ENCODE results near the gene PRKCA. TPM values are rescaled to one million over a fixed set of nuclear protein-coding genes. Genes with fewer than 3 reads are reported as not detected.

The PRKCA gene
- total and polyA plus RNA-seq, 2 of the 13 experiments (the other 11 are each of a cell fraction or from before 2014, with no cell fraction given): 18.5 to 21.5 TPM

GRCh38 chr17:66698270-66698669, 395.9 kb downstream of the PRKCA start:
- Histone ChIP-seq H2AFZ (ENCODE audit: low read length) (no peak overlapping the region), H3K4me3 (replicated peaks in 1 of 3; ENCODE audit: insufficient read depth in 1 of 3, low read depth in 2 of 3, low read length in 3 of 3) (no peak overlapping the region), H3K4me1 (ENCODE audit: insufficient read depth, low read length) (no peaks in the 10 kb centered on the region), H3K79me2 (ENCODE audit: insufficient read depth, low read length) (no peaks in the 10 kb centered on the region), H3K9me3 (ENCODE audit: low read length) (no peaks in the 10 kb centered on the region), H3K9ac (ENCODE audit: insufficient read depth, low read depth, low read length) (no peak overlapping the region), H3K36me3 (replicated peaks in 1 of 2; ENCODE audit: control insufficient read depth in 1 of 2, insufficient read depth in 2 of 2, low read length in 2 of 2) (peaks cover 4 to 40% of the 10 kb centered on the region in 2 experiments), H3K27ac (ENCODE audit: extremely low read length, insufficient read depth, low read length) (no peak overlapping the region), H3K27me3 (ENCODE audit: control insufficient read depth in 1 of 2, insufficient read depth in 2 of 2, low read length in 2 of 2) (no peaks in the 10 kb centered on the region), H4K20me1 (ENCODE audit: insufficient read depth, low read length) (no peaks in the 10 kb centered on the region), H3K4me2 (ENCODE audit: low read depth, low read length) (no peak overlapping the region)
- intact Hi-C loops (cut with micrococcal nuclease; ENCODE audit: unreplicated experiment) (no loop called here), in situ Hi-C loops (cut with HindIII; ENCODE audit: extremely low pct_ligation_motif_present, low pct_unique_long_range_greater_than_20kb) (no loop called here)
- ATAC-seq: no peak
- peak; percentile 95 for TF ChIP-seq ZNF160 (CRISPR knock-in tag; IDR thresholded peaks at IDR 0.05)
- TF ChIP-seq MTF2 (CRISPR knock-in tag; IDR thresholded peaks at IDR 0.05; ENCODE audit: borderline replicate concordance): no peak
- TF ChIP-seq LRRFIP1 (CRISPR knock-in tag; conservative IDR thresholded peaks at IDR 0.05): no peak
- FAIRE-seq: no peak
- ChIA-PET CTCF (ENCODE audit: low intra/inter-chr PET ratio, low total read pairs) (no interaction called here), POLR2A (no interaction called here)
- no peak for DNase-seq (ENCODE audit: low spot score)
- BruUV-seq (replicated peaks): no TSS peak

- CTCF ChIA-PET (ENCODE audit: low intra/inter-chr PET ratio, low total read pairs): no interaction called here
- Histone ChIP-seq H3K27ac (ENCODE audit: extremely low read length, insufficient read depth, low read length) (no peak overlapping the region), H3K27me3 (ENCODE audit: control insufficient read depth in 1 of 2, insufficient read depth in 2 of 2, low read length in 2 of 2) (no peaks in the 10 kb centered on the region), H3K36me3 (replicated peaks in 1 of 2; ENCODE audit: control insufficient read depth in 1 of 2, insufficient read depth in 2 of 2, low read length in 2 of 2) (peaks cover 0 to 18% of the 10 kb centered on the region in 2 experiments; a peak in 4 of 5 replicates), H3K4me2 (ENCODE audit: low read depth, low read length) (no peak overlapping the region), H2AFZ (ENCODE audit: low read length) (no peak overlapping the region), H3K9ac (ENCODE audit: insufficient read depth, low read depth, low read length) (no peak overlapping the region), H3K4me3 (replicated peaks in 1 of 3; ENCODE audit: insufficient read depth in 1 of 3, low read depth in 2 of 3, low read length in 3 of 3) (no peak overlapping the region), H3K4me1 (ENCODE audit: insufficient read depth, low read length) (no peaks in the 10 kb centered on the region), H3K79me2 (ENCODE audit: insufficient read depth, low read length) (no peaks in the 10 kb centered on the region), H3K9me3 (ENCODE audit: low read length) (no peaks in the 10 kb centered on the region), H4K20me1 (ENCODE audit: insufficient read depth, low read length) (no peaks in the 10 kb centered on the region)
- POLR2A ChIA-PET: no interaction called here
- FAIRE-seq (no peak), ATAC-seq (no peak), DNase-seq (ENCODE audit: low spot score) (no peak)
- BruUV-seq (replicated peaks): no TSS peak
- TF ChIP-seq MAFK (conservative IDR thresholded peaks at IDR 0.05 in 1 of 2, IDR thresholded peaks at IDR 0.05 in 1 of 2; ENCODE audit: low read length in 2 of 2) (peak; percentile 20 to 26; a peak in 1 of 4 replicates), SNAI1 (CRISPR knock-in tag; IDR thresholded peaks at IDR 0.05; ENCODE audit: borderline replicate concordance) (no peak)
- intact Hi-C loops (cut with micrococcal nuclease; ENCODE audit: unreplicated experiment) (no loop called here), in situ Hi-C loops (cut with HindIII; ENCODE audit: extremely low pct_ligation_motif_present, low pct_unique_long_range_greater_than_20kb) (no loop called here)
These were observed 399.0 kb downstream of the PRKCA start for GRCh38 chr17:66701462-66701861.

Measured in HepG2 (cell line).